Type B pancreatic cell (in vitro differentiated cells): Measurements from ENCODE around the gene SLC24A2. TPM values are rescaled to one million over a fixed set of nuclear protein-coding genes. Genes with fewer than 3 reads are reported as not detected.

Source experiments
- DNase-seq: peaks from one replicate; pipeline ENCODE4 v3.0.0; 2021; ENCODE audit warnings: mixed read lengths; ENCODE audit not compliant: unreplicated experiment; ENCODE audit errors: extremely low spot score
- H3K27ac Mint-ChIP-seq: 2 replicates; pipeline ENCODE4 v1.8.0; 2021; ENCODE audit warnings: mild to moderate bottlenecking, mixed read lengths
- H3K27me3 Mint-ChIP-seq: 2 replicates; pipeline ENCODE4 v1.8.0; 2021; ENCODE audit warnings: mixed read lengths
- H3K36me3 Mint-ChIP-seq: 2 replicates; pipeline ENCODE4 v1.8.0; 2021; ENCODE audit warnings: mixed read lengths
- H3K4me1 Mint-ChIP-seq: one replicate; pipeline ENCODE4 v1.8.0; 2021; ENCODE audit warnings: mixed read lengths; ENCODE audit not compliant: unreplicated experiment
- H3K4me3 Mint-ChIP-seq: 2 replicates; pipeline ENCODE4 v1.8.0; 2021; ENCODE audit warnings: mild to moderate bottlenecking, mixed read lengths
- H3K9me3 Mint-ChIP-seq: 2 replicates; pipeline ENCODE4 v1.8.0; 2021; ENCODE audit warnings: mixed read lengths
- CTCF ChIP-seq: fragments of 200-600 bp; sonication (generic); conservative IDR thresholded peaks from 2 replicates; pipeline ENCODE4 v1.5.0; 2021; ENCODE audit warnings: antibody characterized with exemption, mild to moderate bottlenecking
- total RNA-seq: library from RNA; stranded (reverse); gene quantifications from 2 replicates; pipeline ENCODE4 v1.2.1, GENCODE V29; 2021; ENCODE audit warnings: low replicate concordance

The SLC24A2 gene
- total RNA-seq, 1 donor from 2014 or later, result 0.72 TPM

DNA sequence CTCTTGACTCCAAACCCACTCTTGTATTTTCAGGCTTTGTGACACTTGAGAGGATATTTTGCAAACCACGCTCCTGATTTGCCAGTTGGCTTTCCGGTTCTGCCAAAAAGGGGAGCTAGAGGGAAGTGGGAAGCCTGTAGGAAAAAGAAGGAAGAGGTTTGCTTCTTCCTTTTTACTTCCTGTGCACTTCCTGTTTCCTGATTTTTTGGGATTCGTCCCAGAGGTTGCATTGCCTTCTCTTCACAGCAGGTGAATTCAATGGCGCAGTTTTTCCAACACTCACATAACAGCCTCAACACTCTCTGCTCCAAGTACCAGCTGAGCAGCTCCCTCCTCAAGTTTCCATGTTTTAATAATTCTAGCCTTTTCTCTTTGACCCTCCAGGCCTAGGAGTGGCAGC, 47.7 kb downstream of the SLC24A2 start:
- Mint-ChIP-seq H3K27me3 (no peaks in the 10 kb centered on the region), H3K4me3 (no peak overlapping the region), H3K27ac (no peak overlapping the region), H3K36me3 (no peaks in the 10 kb centered on the region), H3K4me1 (no peaks in the 10 kb centered on the region), H3K9me3 (no peaks in the 10 kb centered on the region)
- TF ChIP-seq CTCF, result no peak
- no peak for DNase-seq
